HL-60 (cell line): ENCODE measurements around the gene ENOX2.
A peak's percentile ranks its signal among the peaks of the same experiment; 100 is the strongest.

Source experiments
- DNase-seq, 2 experiments: peaks; one replicate each; pipeline ENCODE4 v3.0.0-alpha.2; 2010 to 2020; ENCODE audit warnings: low read depth in 1 of 2, low spot score in 1 of 2
- H3K27ac ChIP-seq: fragments of 250-450 bp; sonication (Bioruptor Pico); replicated peaks from 2 replicates; pipeline ENCODE4 v1.5.1; 2020; ENCODE audit warnings: mild to moderate bottlenecking, moderate library complexity
- H3K27me3 ChIP-seq: fragments of 250-450 bp; sonication (Bioruptor Pico); 2 replicates; pipeline ENCODE4 v1.5.1; 2021; ENCODE audit warnings: mild to moderate bottlenecking, moderate library complexity; ENCODE audit not compliant: insufficient read depth, poor library complexity, severe bottlenecking
- H3K4me3 ChIP-seq: replicated peaks from 2 replicates; pipeline ENCODE4 v1.5.1; 2011; ENCODE audit warnings: mild to moderate bottlenecking, control low read depth, low read length; ENCODE audit not compliant: insufficient read depth
- CTCF ChIP-seq: IDR thresholded peaks from one replicate; pipeline ENCODE4 v1.5.1; 2011; ENCODE audit warnings: low read length, control low read depth, inconsistent platforms; ENCODE audit not compliant: insufficient read depth
- GABPA ChIP-seq: IDR thresholded peaks from 2 replicates; pipeline ENCODE4 v1.6.1; 2012; ENCODE audit warnings: low read depth
- POLR2AphosphoS5 ChIP-seq: IDR thresholded peaks from 2 replicates; pipeline ENCODE4 v1.6.1; 2012; ENCODE audit warnings: low read depth
- REST ChIP-seq: IDR thresholded peaks from 2 replicates; pipeline ENCODE4 v1.6.1; 2012; ENCODE audit warnings: low read depth; ENCODE audit not compliant: insufficient replicate concordance
- SPI1 ChIP-seq: IDR thresholded peaks from 2 replicates; pipeline ENCODE4 v1.6.1; 2012; ENCODE audit warnings: low read depth, mild to moderate bottlenecking, borderline replicate concordance

Gene ENOX2

GRCh38 chrX:130728208-130728607, 174.8 kb downstream of the ENOX2 start:
- Histone ChIP-seq H3K27me3 (no peaks in the 10 kb centered on the region), H3K27ac (no peak overlapping the region), H3K4me3 (no peak overlapping the region)
- DNase-seq = no peak
- TF ChIP-seq GABPA (no peak), REST (no peak), SPI1 (no peak), POLR2AphosphoS5 (no peak), CTCF (no peak)

- Histone ChIP-seq H3K27ac (no peak overlapping the region), H3K4me3 (no peak overlapping the region), H3K27me3 (no peaks in the 10 kb centered on the region)
- TF ChIP-seq REST = no peak
- TF ChIP-seq CTCF = no peak
- no peak for TF ChIP-seq SPI1
- TF ChIP-seq POLR2AphosphoS5 = no peak
- DNase-seq = peak in 1 of 2 experiments; percentile 34
Observed at GRCh38 chrX:130726661-130727060, 176.3 kb downstream of the ENOX2 start.

- Histone ChIP-seq H3K27me3 (no peaks in the 10 kb centered on the region), H3K4me3 (no peak overlapping the region), H3K27ac (no peak overlapping the region)
- DNase-seq = no peak
- TF ChIP-seq GABPA = no peak
- TF ChIP-seq CTCF = no peak
- no peak for TF ChIP-seq SPI1
- no peak for TF ChIP-seq POLR2AphosphoS5
- no peak for TF ChIP-seq REST
Observed at GRCh38 chrX:130725519-130725918, 177.5 kb downstream of the ENOX2 start.
